ENCODE results near the gene ZMYM3.

- TF ChIP-seq, protein P1, sequence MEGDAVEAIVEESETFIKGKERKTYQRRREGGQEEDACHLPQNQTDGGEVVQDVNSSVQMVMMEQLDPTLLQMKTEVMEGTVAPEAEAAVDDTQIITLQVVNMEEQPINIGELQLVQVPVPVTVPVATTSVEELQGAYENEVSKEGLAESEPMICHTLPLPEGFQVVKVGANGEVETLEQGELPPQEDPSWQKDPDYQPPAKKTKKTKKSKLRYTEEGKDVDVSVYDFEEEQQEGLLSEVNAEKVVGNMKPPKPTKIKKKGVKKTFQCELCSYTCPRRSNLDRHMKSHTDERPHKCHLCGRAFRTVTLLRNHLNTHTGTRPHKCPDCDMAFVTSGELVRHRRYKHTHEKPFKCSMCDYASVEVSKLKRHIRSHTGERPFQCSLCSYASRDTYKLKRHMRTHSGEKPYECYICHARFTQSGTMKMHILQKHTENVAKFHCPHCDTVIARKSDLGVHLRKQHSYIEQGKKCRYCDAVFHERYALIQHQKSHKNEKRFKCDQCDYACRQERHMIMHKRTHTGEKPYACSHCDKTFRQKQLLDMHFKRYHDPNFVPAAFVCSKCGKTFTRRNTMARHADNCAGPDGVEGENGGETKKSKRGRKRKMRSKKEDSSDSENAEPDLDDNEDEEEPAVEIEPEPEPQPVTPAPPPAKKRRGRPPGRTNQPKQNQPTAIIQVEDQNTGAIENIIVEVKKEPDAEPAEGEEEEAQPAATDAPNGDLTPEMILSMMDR (conservative IDR thresholded peaks at IDR 0.05), result no peak
- no peak for TF ChIP-seq ZFX (IDR thresholded peaks at IDR 0.05)
These were observed 47.4 kb upstream of the ZMYM3 start, which contains the start of gene ITGB1BP2 for GRCh38 chrX:71301195-71301924.
